GM12878 (cell line): Measurements from ENCODE around the gene FIZ1. TPM values are rescaled to one million over a fixed set of nuclear protein-coding genes. Genes with fewer than 3 reads are reported as not detected.

Source experiments
- ATAC-seq: fragments of 200-7000 bp; cut with Tn5 transposase; 3 replicates; pipeline ENCODE4 v1.9.1; 2020; ENCODE audit warnings: mild to moderate bottlenecking, moderate library complexity
- BruUV-seq: library from RNA; stranded (reverse); fragments of 400-500 nt; replicated peaks from 2 replicates; lab custom pipeline; 2021; lab: Mats Ljungman, UMichigan
- CTCF ChIA-PET: fragments of 300-600 bp; sonication (Branson Sonifier 250); formaldehyde crosslinking; extraction: SDS; loops from one replicate; lab custom pipeline; 2021; ENCODE audit warnings: inconsistent platforms; lab: Yijun Ruan, JAX
- POLR2A ChIA-PET: fragments of 350-600 bp; formaldehyde crosslinking; extraction: SDS; loops from one replicate; lab custom pipeline; 2021; ENCODE audit warnings: inconsistent platforms; lab: Charles Lee
- RAD21 ChIA-PET: fragments of 300-600 bp; sonication (Branson Sonifier 250); formaldehyde crosslinking; loops from one replicate; lab custom pipeline; 2023; ENCODE audit warnings: antibody characterized with exemption; ENCODE audit not compliant: unreplicated experiment; lab: Charles Lee
- SMC1A ChIA-PET: fragments of 300-600 bp; sonication (Branson Sonifier 250); formaldehyde crosslinking; loops from one replicate; lab custom pipeline; 2023; ENCODE audit not compliant: unreplicated experiment, uncharacterized antibody; lab: Charles Lee
- DNase-seq: peaks from one replicate; pipeline ENCODE4 v3.0.0-alpha.2; 2011; ENCODE audit warnings: low read depth, low spot score
- FAIRE-seq: peaks from 3 replicates; lab custom pipeline; 2011; peaks lifted over from hg19 to GRCh38; lab: Jason Lieb, UNC
- H2AFZ ChIP-seq: 2 replicates; pipeline ENCODE4 v1.6.0; 2011; ENCODE audit warnings: low read depth, low read length, control low read depth; ENCODE audit not compliant: control insufficient read depth
- H3K27ac ChIP-seq: 2 replicates; pipeline ENCODE4 v1.5.1; 2011; ENCODE audit warnings: control low read depth; ENCODE audit not compliant: control insufficient read depth, insufficient read depth
- H3K27me3 ChIP-seq, 2 experiments: replicated peaks in 1 of 2; 2 replicates each; pipeline versions ENCODE4 v1.6.0 to v1.6.1; 2011; ENCODE audit warnings: low read length in 1 of 2; ENCODE audit not compliant: control insufficient read depth in 2 of 2, insufficient read depth in 2 of 2
- H3K36me3 ChIP-seq, 2 experiments: 2 replicates each; pipeline ENCODE4 v1.5.1; 2011; ENCODE audit warnings: low read length in 1 of 2; ENCODE audit not compliant: control insufficient read depth in 2 of 2, insufficient read depth in 2 of 2
- H3K4me1 ChIP-seq: 2 replicates; pipeline ENCODE4 v1.6.1; 2011; ENCODE audit warnings: mild to moderate bottlenecking, low read length, moderate library complexity, mixed read lengths; ENCODE audit not compliant: control insufficient read depth, insufficient read depth
- H3K4me2 ChIP-seq: 2 replicates; pipeline ENCODE4 v1.6.0; 2011; ENCODE audit warnings: control low read depth; ENCODE audit not compliant: control insufficient read depth, insufficient read depth
- H3K4me3 ChIP-seq: fragments of 200-600 bp; sonication (generic); 2 replicates; pipeline ENCODE4 v1.5.1; 2016
- H3K79me2 ChIP-seq: 2 replicates; pipeline ENCODE4 v1.6.0; 2011; ENCODE audit warnings: low read length; ENCODE audit not compliant: control insufficient read depth, insufficient read depth
- H3K9ac ChIP-seq: 2 replicates; pipeline ENCODE4 v1.8.0; 2011; ENCODE audit warnings: low read length, control low read depth, mixed read lengths; ENCODE audit not compliant: control insufficient read depth, insufficient read depth
- H3K9me3 ChIP-seq: replicated peaks from 3 replicates; pipeline ENCODE4 v1.5.1; 2011; ENCODE audit warnings: mild to moderate bottlenecking, low read length; ENCODE audit not compliant: control insufficient read depth, insufficient read depth
- H4K20me1 ChIP-seq: 2 replicates; pipeline ENCODE4 v1.6.0; 2011; ENCODE audit not compliant: control insufficient read depth, insufficient read depth
- BCL11A ChIP-seq: IDR thresholded peaks from 2 replicates; pipeline ENCODE4 v1.6.1; 2011; ENCODE audit warnings: low read depth, low read length
- E4F1 ChIP-seq: fragments of 450-650 bp; IDR thresholded peaks from 2 replicates; pipeline ENCODE4 v1.6.1; 2018; ENCODE audit warnings: borderline replicate concordance, mild to moderate bottlenecking; ENCODE audit not compliant: partially characterized antibody
- GABPA ChIP-seq: IDR thresholded peaks from 2 replicates; pipeline ENCODE4 v1.6.1; 2014; ENCODE audit warnings: antibody characterized with exemption, low read depth, mild to moderate bottlenecking, inconsistent platforms
- IKZF2 ChIP-seq, 2 experiments: fragments of 450-650 bp; IDR thresholded peaks; 2 replicates each; pipeline ENCODE4 v1.6.1; 2017; ENCODE audit warnings: mild to moderate bottlenecking in 2 of 2, moderate library complexity in 2 of 2
- LARP7 ChIP-seq: fragments of 450-650 bp; IDR thresholded peaks from 2 replicates; pipeline ENCODE4 v1.6.1; 2017; ENCODE audit warnings: mild to moderate bottlenecking
- MYC ChIP-seq: IDR thresholded peaks from 2 replicates; pipeline ENCODE4 v1.6.1; 2011; ENCODE audit warnings: mild to moderate bottlenecking, low read length, moderate library complexity, inconsistent platforms; ENCODE audit not compliant: insufficient read depth, insufficient replicate concordance, insufficient read length, severe bottlenecking
- REST ChIP-seq: IDR thresholded peaks from 2 replicates; pipeline ENCODE4 v1.6.1; 2012; ENCODE audit warnings: mild to moderate bottlenecking, low read depth, low read length
- SKIL ChIP-seq: fragments of 450-650 bp; IDR thresholded peaks from 2 replicates; pipeline ENCODE4 v1.6.1; 2017; ENCODE audit warnings: mild to moderate bottlenecking, low read depth, inconsistent platforms; ENCODE audit not compliant: poor library complexity, severe bottlenecking
- ZNF207 ChIP-seq: fragments of 450-650 bp; IDR thresholded peaks from 2 replicates; pipeline ENCODE4 v1.6.1; 2014; ENCODE audit warnings: antibody characterized with exemption, mild to moderate bottlenecking, borderline replicate concordance
- ZNF24 ChIP-seq: fragments of 450-650 bp; IDR thresholded peaks from 2 replicates; pipeline ENCODE4 v1.6.1; 2017; ENCODE audit warnings: antibody characterized with exemption, mild to moderate bottlenecking
- ZNF274 ChIP-seq: IDR thresholded peaks from one replicate; pipeline ENCODE4 v1.8.0; 2011; ENCODE audit not compliant: insufficient read length, insufficient read depth
- ZSCAN29 ChIP-seq: fragments of 450-650 bp; IDR thresholded peaks from 2 replicates; pipeline ENCODE4 v1.6.1; 2017; ENCODE audit warnings: mild to moderate bottlenecking, moderate library complexity
- WGBS: methylation state at CpG from one replicate; pipeline ENCODE4 v1.1.6; 2016; ENCODE audit warnings: low lambda C conversion rate; ENCODE audit not compliant: insufficient replicate concordance, insufficient coverage; ENCODE audit errors: missing lambda C conversion rate; 5-methylcytosine and 5-hydroxymethylcytosine counted together
- in situ Hi-C: fragments of 300-500 bp; cut with MboI; formaldehyde crosslinking; loops from 9 replicates; pipeline ENCODE4 v1.14.3; 2018; ENCODE audit warnings: mixed read lengths
- intact Hi-C: fragments of 100-400 bp; cut with micrococcal nuclease; formaldehyde crosslinking; loops from one replicate; pipeline ENCODE4 v1.14.2; 2022; ENCODE audit not compliant: unreplicated experiment
- polyA plus RNA-seq, 11 experiments: library from polyadenylated mRNA; depleted of rRNA in 4 of 11; unstranded in 6 of 11; stranded (reverse) in 5 of 11; fragments of >200 nt; fragmentation: Nextera tagmentation in 4 of 11; fragmentation: Illumina TruSeq in 1 of 11; extraction: Ambion mirVana in 4 of 11; extraction: Trizol in 1 of 11; gene quantifications; 1 replicate in 1 of 11; 2 replicates in 10 of 11; pipeline versions ENCODE4 v1.2.1 to v1.2.3, GENCODE V29; 2011 to 2016; ENCODE audit warnings: inconsistent platforms in 2 of 11, missing spikeins in 2 of 11, low read depth in 1 of 11
- total RNA-seq, 4 experiments: library from RNA; depleted of rRNA in 3 of 4; stranded (reverse); fragments of >200 nt in 3 of 4; fragmentation: Illumina TruSeq in 1 of 4; extraction: Trizol in 1 of 4; gene quantifications; 2 replicates each; pipeline versions ENCODE4 v1.2.1 to v1.2.3, GENCODE V29; 2013 to 2021

The FIZ1 gene
- total and polyA plus RNA-seq, 10 of the 15 experiments (the other 5 are each of a cell fraction or from before 2014, with no cell fraction given): 0.60 to 16.8 (median 4.2) TPM

- no peak for TF ChIP-seq SKIL
Observed at GRCh38 chr19:55578761-55579747, 20.3 kb downstream of the FIZ1 start (continued).

GRCh38 chr19:55578031-55578760, 21.1 kb downstream of the FIZ1 start:
- FAIRE-seq: no peak
- POLR2A ChIA-PET: no interaction called here
- no TSS peak for BruUV-seq
- peaks cover 0 to 5% of the 10 kb centered on the region in 2 experiments; a peak in 1 of 4 replicates for H3K36me3 ChIP-seq
- DNase-seq: no peak
- ATAC-seq: no peak
- in situ Hi-C loops (no loop called here), intact Hi-C loops (no loop called here)
- 0 out of 2 replicates have a peak, but pooled peaks cover 3% of the 10 kb centered on the region for H3K4me1 ChIP-seq
- no peak overlapping the region for H3K4me2 ChIP-seq
- no peak overlapping the region for H2AFZ ChIP-seq
- RAD21 ChIA-PET: no interaction called here
- SMC1A ChIA-PET: no interaction called here
- CTCF ChIA-PET: no interaction called here
- no peaks in the 10 kb centered on the region for H3K27me3 ChIP-seq
- H3K9me3 ChIP-seq: no peaks in the 10 kb centered on the region
- no peak overlapping the region for H3K27ac ChIP-seq
- peaks cover 11% of the 10 kb centered on the region for H3K79me2 ChIP-seq
- H3K4me3 ChIP-seq: no peak overlapping the region
- H3K9ac ChIP-seq: no peak overlapping the region
- 95% methylated on average over 49 of the region's 83 CpGs for WGBS
- H4K20me1 ChIP-seq: no peaks in the 10 kb centered on the region
- no peak for TF ChIP-seq ZNF207
- no peak for TF ChIP-seq LARP7
- TF ChIP-seq ZNF274: no peak
- TF ChIP-seq BCL11A: no peak
- no peak for TF ChIP-seq IKZF2 (IDR thresholded peaks at IDR 0.05)
- no peak for TF ChIP-seq ZSCAN29
- TF ChIP-seq E4F1: no peak
- TF ChIP-seq ZNF24: no peak
- no peak for TF ChIP-seq GABPA
- no peak for TF ChIP-seq MYC
- no peak for TF ChIP-seq REST
